Endothelial cell of umbilical vein (primary cell): ENCODE results near the gene ADAM33. TPM values are rescaled to one million over a fixed set of nuclear protein-coding genes. Genes with fewer than 3 reads are reported as not detected.

ENCODE experiments used
- BruUV-seq: library from RNA; stranded (reverse); fragments of 400-500 nt; replicated peaks from 2 replicates; lab custom pipeline; 2021; lab: Mats Ljungman, UMichigan
- CTCF ChIA-PET: fragments of 300-600, 350-600 bp; sonication (Branson Sonifier 250); formaldehyde crosslinking; loops from one replicate; lab custom pipeline; 2021; ENCODE audit warnings: antibody characterized with exemption, inconsistent platforms; lab: Charles Lee
- POLR2A ChIA-PET: fragments of 300-600, 350-600 bp; sonication (Branson Sonifier 250); formaldehyde crosslinking; loops from one replicate; lab custom pipeline; 2021; ENCODE audit warnings: antibody characterized with exemption, inconsistent platforms; lab: Charles Lee
- DNase-seq: peaks from one replicate; pipeline ENCODE4 v3.0.0-alpha.2; 2011; ENCODE audit warnings: low read depth, low spot score
- FAIRE-seq: peaks from 2 replicates; lab custom pipeline; 2011; peaks lifted over from hg19 to GRCh38; lab: Jason Lieb, UNC
- H2AFZ ChIP-seq: 2 replicates; pipeline ENCODE4 v1.6.0; 2012; ENCODE audit warnings: low read depth, low read length, control low read depth, inconsistent platforms
- H3K27ac ChIP-seq: 2 replicates; pipeline ENCODE4 v1.5.1; 2011; ENCODE audit warnings: low read depth, mild to moderate bottlenecking, control low read depth, low read length, moderate library complexity; ENCODE audit not compliant: insufficient read depth
- H3K27me3 ChIP-seq, 2 experiments: 2 replicates each; pipeline versions ENCODE4 v1.6.0 to v1.6.1; 2011; ENCODE audit warnings: low read length in 2 of 2, mixed read lengths in 1 of 2; ENCODE audit not compliant: control insufficient read depth in 2 of 2, insufficient read depth in 2 of 2
- H3K36me3 ChIP-seq, 2 experiments: 2 replicates in 1 of 2; 3 replicates in 1 of 2; pipeline ENCODE4 v1.5.1; 2011; ENCODE audit warnings: low read length in 2 of 2, mild to moderate bottlenecking in 1 of 2, moderate library complexity in 1 of 2; ENCODE audit not compliant: control insufficient read depth in 2 of 2, insufficient read depth in 2 of 2; ENCODE audit errors: extremely low read depth in 1 of 2
- H3K4me1 ChIP-seq: 3 replicates; pipeline ENCODE4 v1.5.1; 2011; ENCODE audit warnings: mild to moderate bottlenecking, low read length; ENCODE audit not compliant: control insufficient read depth, insufficient read depth; ENCODE audit errors: extremely low read depth
- H3K4me2 ChIP-seq: 2 replicates; pipeline ENCODE4 v1.6.1; 2011; ENCODE audit warnings: low read length, control low read depth, mixed read lengths; ENCODE audit not compliant: insufficient read depth
- H3K4me3 ChIP-seq, 3 experiments: fragments of 200-600 bp in 1 of 3; sonication (generic), shearing (Covaris generic) in 1 of 3; replicated peaks in 1 of 3; 2 replicates each; pipeline ENCODE4 v1.5.1; 2011 to 2016; ENCODE audit warnings: control low read depth in 3 of 3, low read length in 3 of 3, mild to moderate bottlenecking in 2 of 3, inconsistent platforms in 1 of 3, low read depth in 1 of 3, moderate library complexity in 1 of 3; ENCODE audit not compliant: insufficient read depth in 1 of 3
- H3K79me2 ChIP-seq: 2 replicates; pipeline ENCODE4 v1.6.0; 2012; ENCODE audit warnings: low read length, inconsistent platforms; ENCODE audit not compliant: control insufficient read depth, insufficient read depth
- H3K9ac ChIP-seq: replicated peaks from 2 replicates; pipeline ENCODE3; 2011; ENCODE audit warnings: low read length, control low read depth; ENCODE audit not compliant: insufficient read depth; ENCODE audit errors: extremely low read depth
- H3K9me1 ChIP-seq: replicated peaks from 3 replicates; pipeline ENCODE4 v1.6.0; 2011; ENCODE audit warnings: mild to moderate bottlenecking, low read length; ENCODE audit not compliant: control insufficient read depth, insufficient read depth; ENCODE audit errors: extremely low read depth
- H3K9me3 ChIP-seq: replicated peaks from 2 replicates; pipeline ENCODE4 v1.5.1; 2012; ENCODE audit warnings: low read length, inconsistent platforms; ENCODE audit not compliant: control insufficient read depth, insufficient read depth
- H4K20me1 ChIP-seq: replicated peaks from 2 replicates; pipeline ENCODE3; 2011; ENCODE audit warnings: mild to moderate bottlenecking, low read length; ENCODE audit not compliant: control insufficient read depth, insufficient read depth; ENCODE audit errors: extremely low read depth
- CTCF ChIP-seq, 2 donors: IDR thresholded peaks; 1 replicate in 1 of 2; 2 replicates in 1 of 2; pipeline ENCODE4 v1.5.1; 2011; ENCODE audit warnings: low read length in 2 of 2, mild to moderate bottlenecking in 2 of 2, moderate library complexity in 2 of 2, control low read depth in 1 of 2, inconsistent platforms in 1 of 2, low read depth in 1 of 2; ENCODE audit not compliant: insufficient read depth in 1 of 2; ENCODE audit errors: extremely low read depth in 1 of 2
- EZH2 ChIP-seq: IDR thresholded peaks from 2 replicates; pipeline ENCODE4 v1.6.1; 2012; ENCODE audit warnings: borderline replicate concordance, low read depth, mild to moderate bottlenecking, moderate library complexity, low read length, inconsistent platforms; ENCODE audit not compliant: severe bottlenecking
- FOS ChIP-seq: IDR thresholded peaks from 2 replicates; pipeline ENCODE4 v1.6.1; 2011; ENCODE audit warnings: mild to moderate bottlenecking, low read length, moderate library complexity, borderline replicate concordance; ENCODE audit not compliant: insufficient read depth
- GATA2 ChIP-seq: IDR thresholded peaks from 2 replicates; pipeline ENCODE4 v1.7.0; 2011; ENCODE audit warnings: low read depth, mild to moderate bottlenecking, moderate library complexity, mixed read lengths, low read length; ENCODE audit not compliant: insufficient read length, insufficient read depth
- JUN ChIP-seq: IDR thresholded peaks from 2 replicates; pipeline ENCODE4 v1.6.1; 2011; ENCODE audit warnings: borderline replicate concordance, low read depth; ENCODE audit not compliant: insufficient read length, insufficient read depth
- MAX ChIP-seq: IDR thresholded peaks from 2 replicates; pipeline ENCODE4 v1.6.1; 2011; ENCODE audit not compliant: insufficient read depth, insufficient read length
- MYC ChIP-seq: IDR thresholded peaks from one replicate; pipeline ENCODE4 v1.6.1; 2011; ENCODE audit warnings: mild to moderate bottlenecking, low read depth, low read length
- POLR2A ChIP-seq: IDR thresholded peaks from 2 replicates; pipeline ENCODE4 v1.6.1; 2012; ENCODE audit warnings: low read depth, mild to moderate bottlenecking, control low read depth, low read length
- POLR2AphosphoS5 ChIP-seq: IDR thresholded peaks from 2 replicates; pipeline ENCODE4 v1.6.1; 2012; ENCODE audit warnings: low read depth, mild to moderate bottlenecking, control low read depth, low read length, moderate library complexity; ENCODE audit not compliant: insufficient read depth
- dilution Hi-C: fragments of 300-500 bp; cut with MboI; formaldehyde crosslinking; loops from one replicate; pipeline ENCODE4 v1.15.0; 2019; ENCODE audit warnings: low sequenced_read_pairs; ENCODE audit not compliant: extremely low pct_ligation_motif_present
- intact Hi-C: fragments of 100-400 bp; cut with micrococcal nuclease; formaldehyde crosslinking; loops from one replicate; pipeline ENCODE4 v1.10.0; 2022
- polyA plus RNA-seq, 4 experiments: library from polyadenylated mRNA; depleted of rRNA in 3 of 4; stranded (reverse) in 3 of 4; unstranded in 1 of 4; fragments of >200 nt; gene quantifications; 2 replicates each; pipeline versions ENCODE4 v1.2.1 to v1.2.3, GENCODE V29; 2011 to 2012; ENCODE audit warnings: missing spikeins in 1 of 4
- total RNA-seq: library from RNA; stranded (reverse); gene quantifications from 2 replicates; pipeline ENCODE4 v1.2.3, GENCODE V29; 2021

ADAM33 gene
- total and polyA plus RNA-seq, 2 donors (not counting 3 experiments of a cell fraction or from before 2014, with no cell fraction given), result 0.06 to 0.18 TPM

- FAIRE-seq (no peak), DNase-seq (no peak)
- Histone ChIP-seq H3K4me3 (no peak overlapping the region), H4K20me1 (no peaks in the 10 kb centered on the region), H3K4me1 (no peaks in the 10 kb centered on the region), H3K4me2 (no peak overlapping the region), H3K27ac (no peak overlapping the region), H2AFZ (no peak overlapping the region), H3K79me2 (no peaks in the 10 kb centered on the region), H3K9me3 (no peaks in the 10 kb centered on the region), H3K9ac (no peak overlapping the region), H3K36me3 (no peaks in the 10 kb centered on the region), H3K9me1 (no peaks in the 10 kb centered on the region), H3K27me3 (no peaks in the 10 kb centered on the region)
- ChIA-PET POLR2A (no interaction called here), CTCF (interaction anchor here (0.8 to 3.7 kb wide), 3 partner anchors 29 to 63 kb away, joined by 3 to 22 read pairs (median 16); partner anchors contain the start of gene ADISSP)
- intact Hi-C loops, result no loop called here
- dilution Hi-C loops, result no loop called here
- BruUV-seq, result no TSS peak
- no peak for TF ChIP-seq MYC
- TF ChIP-seq CTCF (IDR thresholded peaks at IDR 0.05; ENCODE audit: extremely low read depth in 1 of 2, insufficient read depth in 1 of 2, low read depth in 1 of 2, low read length in 2 of 2), result no peak
- no peak for TF ChIP-seq JUN
- TF ChIP-seq POLR2AphosphoS5, result no peak
- TF ChIP-seq POLR2A, result no peak
- no peak for TF ChIP-seq FOS
- TF ChIP-seq EZH2, result no peak
- TF ChIP-seq MAX, result no peak
- no peak for TF ChIP-seq GATA2
Observed at GRCh38 chr20:3705491-3705969, 23.7 kb upstream of the ADAM33 start.
